Epithelial cell of prostate (primary cell): ENCODE data around the gene TNIK.
A peak's percentile ranks its signal among the peaks of the same experiment; 100 is the strongest.

Source experiments
- DNase-seq: peaks from one replicate; pipeline ENCODE4 v3.0.0-alpha.2; 2011; ENCODE audit warnings: low read depth, low spot score
- H3K27ac ChIP-seq: fragments of 450-650 bp; 2 replicates; pipeline ENCODE4 v1.5.1; 2017; ENCODE audit warnings: mild to moderate bottlenecking

Gene TNIK

DNA sequence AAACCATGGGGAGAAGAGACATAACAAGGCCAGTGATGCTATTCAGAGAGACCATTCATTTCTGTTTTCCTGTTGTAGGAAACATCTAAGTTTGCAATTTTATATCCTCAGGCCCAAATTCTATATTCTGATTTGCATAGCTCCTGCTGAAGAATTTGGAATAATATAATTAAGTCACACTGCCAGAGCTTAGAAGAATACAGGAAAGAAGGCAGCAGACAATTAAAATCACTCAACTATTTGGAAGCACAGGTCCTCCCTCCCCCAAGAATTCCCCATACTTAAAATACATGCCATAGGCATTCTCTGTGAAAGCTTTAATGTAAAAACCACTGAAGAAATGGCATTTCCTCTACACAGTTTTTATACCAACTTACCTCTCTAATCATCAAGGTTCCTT is 366.7 kb downstream of the TNIK start:
- DNase-seq = no peak
- no peak overlapping the region for H3K27ac ChIP-seq

DNA sequence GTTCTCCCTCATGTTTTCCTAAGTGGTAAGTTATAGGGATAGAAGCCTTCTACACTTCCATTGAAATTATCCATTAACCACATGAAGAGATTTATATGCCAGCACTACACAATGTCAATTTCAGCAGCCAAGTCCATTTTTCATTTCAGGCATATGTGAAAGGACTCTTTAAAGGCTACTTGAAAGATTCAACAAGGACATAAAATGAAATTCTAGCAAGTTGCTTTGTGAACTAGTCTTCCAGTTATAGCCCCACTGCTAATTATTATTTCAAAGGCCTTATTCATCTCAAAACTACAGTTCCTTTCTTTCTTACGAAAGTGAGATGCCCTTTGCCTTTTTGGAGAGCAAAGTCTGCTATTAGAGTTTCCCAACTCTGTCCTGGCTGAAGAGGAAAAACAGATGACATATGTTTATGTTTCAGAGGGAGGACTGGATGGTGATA is 367.7 kb downstream of the TNIK start:
- no peak for DNase-seq

DNA sequence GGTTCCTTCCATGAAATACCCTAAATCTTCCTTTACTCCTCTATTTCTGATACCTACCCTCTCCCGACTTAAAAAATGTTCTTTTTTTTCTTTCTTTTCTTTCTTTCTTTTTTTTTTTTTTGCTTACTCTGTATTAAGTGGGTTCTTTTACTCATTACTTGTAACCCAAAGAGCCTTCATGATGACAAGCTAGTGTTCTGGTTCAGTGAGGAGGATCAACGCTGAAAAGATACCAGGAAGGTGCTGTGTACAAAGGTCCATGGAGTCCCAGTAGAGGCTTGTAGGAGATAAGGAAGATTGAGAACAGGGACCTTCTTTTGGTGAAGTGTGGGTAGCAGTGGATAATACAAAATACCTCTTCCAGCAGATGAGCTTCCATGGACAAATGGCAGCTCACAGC is 369.9 kb downstream of the TNIK start:
- DNase-seq = no peak
- no peak overlapping the region for H3K27ac ChIP-seq

More for the DNA sequence above, 367.7 kb downstream of the TNIK start:
- no peak overlapping the region for H3K27ac ChIP-seq

DNA sequence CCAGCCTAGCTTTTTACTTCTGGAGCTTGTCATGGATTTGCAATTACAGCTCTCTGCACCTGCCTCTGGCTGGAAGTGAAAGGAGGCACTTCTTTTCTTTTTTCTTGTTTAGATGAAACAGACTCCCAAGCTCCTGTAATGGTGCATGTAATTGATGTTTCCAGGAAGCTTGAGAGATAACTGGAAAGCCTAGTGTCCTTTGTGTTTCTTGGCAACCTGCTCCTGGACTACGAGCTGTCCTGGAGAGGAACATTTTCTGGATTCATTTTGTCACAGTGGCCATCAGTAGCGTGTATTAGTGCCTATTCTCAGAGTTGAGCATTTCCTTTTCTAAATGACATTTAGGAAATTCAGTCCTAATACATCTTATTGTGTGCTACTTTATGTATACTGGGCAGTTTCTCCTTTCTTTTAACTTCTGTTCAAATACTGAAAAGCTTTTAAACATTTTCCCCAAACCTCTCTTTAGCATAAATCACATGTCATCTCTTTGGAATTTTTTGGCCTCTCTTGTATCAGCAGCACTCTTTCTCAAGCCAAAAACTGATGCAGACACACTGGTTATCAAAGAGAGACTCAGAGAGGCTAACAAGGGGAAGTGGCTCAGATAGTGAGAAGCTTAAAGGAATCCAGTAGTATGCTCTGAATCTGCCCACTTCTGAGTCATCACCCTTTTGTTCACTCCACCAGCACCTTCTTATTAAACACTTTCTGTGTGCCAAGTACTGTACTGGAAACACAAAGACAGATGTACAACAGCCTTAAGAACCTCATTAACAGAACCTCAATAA is 371.0 kb downstream of the TNIK start:
- H3K27ac ChIP-seq = no peak overlapping the region
- DNase-seq = peak; percentile 34

DNA sequence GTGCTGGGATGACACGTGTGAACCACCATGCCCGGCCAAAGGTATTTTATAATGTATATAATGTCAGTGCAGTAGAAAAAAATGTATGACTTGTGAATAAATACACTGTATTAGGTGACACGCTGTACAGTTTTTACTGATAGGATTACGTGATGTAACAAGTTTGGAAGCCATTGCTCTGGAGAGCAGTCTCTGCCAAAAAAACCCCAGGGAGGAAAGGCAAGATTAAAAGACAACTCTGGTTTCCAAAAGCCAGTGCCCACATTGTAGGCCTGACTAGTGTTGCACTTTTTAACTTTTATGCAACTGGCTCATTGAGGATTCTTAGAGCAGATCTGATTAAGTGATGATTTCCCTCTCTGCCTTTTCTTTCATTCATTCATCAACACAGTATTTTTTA is 371.7 kb downstream of the TNIK start:
- H3K27ac ChIP-seq = no peak overlapping the region
- no peak for DNase-seq

DNA sequence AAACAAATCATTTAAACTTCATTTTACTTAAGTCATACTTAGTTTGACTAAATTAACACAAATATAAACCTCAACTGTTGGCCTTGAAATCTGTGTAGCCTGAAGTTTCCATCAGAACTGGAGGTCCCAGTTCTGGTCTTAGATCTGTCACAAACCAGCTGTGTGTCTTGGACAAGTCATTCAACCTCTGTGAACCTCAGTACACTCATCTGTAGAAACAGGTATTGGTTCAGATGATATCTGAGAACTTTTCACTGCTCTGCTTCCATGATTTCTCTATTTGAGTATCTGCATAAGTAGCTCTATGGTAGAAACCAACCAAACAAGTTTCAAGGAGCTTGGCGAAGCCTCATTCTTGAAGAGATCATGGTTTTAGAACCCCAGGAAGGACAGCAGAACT is 373.3 kb downstream of the TNIK start:
- DNase-seq = no peak
- no peak overlapping the region for H3K27ac ChIP-seq

DNA sequence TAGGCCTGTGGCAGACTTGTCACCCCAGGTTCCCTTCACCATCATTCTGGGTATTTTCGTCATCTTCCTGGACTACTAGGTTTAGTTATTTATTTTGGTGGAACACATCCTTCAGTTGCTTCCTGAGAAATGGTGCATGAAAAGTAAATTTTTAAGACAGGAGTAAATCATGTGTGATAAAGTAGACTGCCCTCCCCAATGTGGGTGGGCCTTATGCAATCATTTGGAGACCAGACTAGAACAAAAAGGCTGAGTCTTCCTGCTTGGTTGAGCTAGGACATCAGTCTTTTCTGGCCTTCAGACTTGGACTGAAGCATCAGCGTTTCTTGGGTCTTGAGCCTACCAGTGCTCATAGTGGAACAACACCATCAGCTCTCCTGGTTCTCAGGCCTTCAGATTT is 382.9 kb downstream of the TNIK start:
- no peak overlapping the region for H3K27ac ChIP-seq
- DNase-seq = no peak

DNA sequence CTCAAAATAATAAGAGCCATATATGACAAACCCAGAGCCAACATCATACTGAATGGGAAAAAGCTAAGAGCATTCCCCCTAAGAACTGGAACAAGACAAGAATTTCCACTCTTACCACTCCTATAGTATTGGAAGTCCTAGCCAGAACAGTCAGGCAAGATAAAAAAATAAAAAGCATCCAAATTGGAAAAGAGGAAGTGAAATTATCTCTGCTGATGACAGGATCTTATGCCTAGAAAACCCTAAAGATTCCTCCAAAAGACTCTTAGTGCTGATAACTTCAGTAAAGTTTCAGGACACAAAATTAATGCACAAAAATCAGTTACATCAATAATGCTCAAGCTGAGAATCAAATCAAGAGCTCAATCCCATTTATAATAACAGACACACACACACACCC is 387.8 kb downstream of the TNIK start:
- DNase-seq = no peak
- no peak overlapping the region for H3K27ac ChIP-seq

DNA sequence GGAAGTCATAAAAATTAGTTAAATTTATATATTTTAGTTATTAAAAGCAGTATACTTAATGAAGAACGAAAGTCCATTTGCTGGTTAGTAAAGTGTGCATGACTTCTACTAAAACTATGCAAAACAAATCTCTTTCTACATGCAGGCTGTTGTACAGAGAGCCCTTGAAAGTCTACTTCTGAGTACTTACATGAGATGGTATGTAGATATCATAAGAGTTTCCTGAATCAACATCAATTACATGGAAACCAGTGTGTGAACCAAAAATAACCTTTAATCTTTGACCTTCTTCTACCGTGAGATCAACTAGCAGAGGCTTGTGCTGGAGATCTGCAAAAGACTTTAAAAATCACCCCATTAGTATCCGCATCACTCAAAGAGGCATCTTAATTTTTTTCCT is 391.5 kb downstream of the TNIK start:
- DNase-seq = no peak
- no peak overlapping the region for H3K27ac ChIP-seq

DNA sequence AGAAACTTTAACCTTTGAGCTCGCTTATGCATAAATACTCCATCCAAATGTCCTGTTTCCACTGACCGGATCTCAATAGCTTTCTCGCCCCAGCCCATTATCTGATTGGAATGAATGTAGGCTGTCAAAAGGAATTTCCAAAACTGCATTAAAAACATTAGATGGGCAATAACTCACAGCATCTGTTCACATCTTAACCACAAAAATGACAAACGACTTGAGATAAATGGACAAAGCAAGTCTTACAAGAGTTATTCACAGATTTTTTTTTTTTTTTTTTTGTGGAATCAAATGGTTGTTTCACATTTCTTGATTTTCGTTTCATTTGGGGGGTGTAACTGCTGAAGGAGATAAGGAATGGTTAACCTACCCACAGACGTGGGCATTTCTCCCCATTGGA is 394.0 kb downstream of the TNIK start:
- H3K27ac ChIP-seq = no peak overlapping the region
- DNase-seq = no peak

DNA sequence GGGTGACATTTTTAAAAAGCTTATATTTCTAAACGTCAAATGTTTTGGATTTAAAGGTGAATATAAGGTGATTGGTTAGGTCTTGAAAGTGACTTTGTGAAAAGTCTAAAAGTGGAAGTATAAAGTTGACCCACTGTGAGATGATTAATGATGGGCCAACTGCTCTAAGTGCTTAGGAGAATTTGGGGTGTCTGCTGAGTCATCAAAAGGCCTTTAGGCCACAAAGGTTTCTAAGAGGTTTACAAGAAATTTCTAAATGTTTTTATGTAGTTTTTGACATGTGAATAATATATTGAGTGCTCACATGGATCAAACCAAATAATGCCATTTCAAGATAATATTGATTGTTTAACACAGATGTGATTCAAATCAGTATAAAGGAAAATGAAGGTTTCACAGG is 394.5 kb downstream of the TNIK start:
- H3K27ac ChIP-seq = no peak overlapping the region
- DNase-seq = no peak

DNA sequence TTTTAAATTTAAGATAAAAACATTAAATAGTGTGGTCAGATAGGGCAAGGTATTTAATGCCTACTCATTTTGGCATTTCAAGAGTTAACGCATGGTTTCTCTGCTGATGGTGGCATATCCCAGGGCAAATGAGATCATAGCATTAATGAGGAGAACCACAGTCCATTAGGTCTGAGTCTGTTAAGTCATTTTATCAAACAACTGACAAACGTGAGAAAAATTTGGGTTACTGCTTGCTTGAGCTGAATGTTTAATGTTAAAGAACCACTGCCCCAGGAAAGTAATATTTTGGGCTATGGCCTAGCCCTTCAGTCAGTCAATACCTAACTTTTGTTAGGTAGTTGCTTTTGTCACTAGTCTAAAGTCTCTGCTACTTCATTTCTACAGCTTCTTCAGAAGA is 395.7 kb downstream of the TNIK start:
- no peak overlapping the region for H3K27ac ChIP-seq
- DNase-seq = no peak

DNA sequence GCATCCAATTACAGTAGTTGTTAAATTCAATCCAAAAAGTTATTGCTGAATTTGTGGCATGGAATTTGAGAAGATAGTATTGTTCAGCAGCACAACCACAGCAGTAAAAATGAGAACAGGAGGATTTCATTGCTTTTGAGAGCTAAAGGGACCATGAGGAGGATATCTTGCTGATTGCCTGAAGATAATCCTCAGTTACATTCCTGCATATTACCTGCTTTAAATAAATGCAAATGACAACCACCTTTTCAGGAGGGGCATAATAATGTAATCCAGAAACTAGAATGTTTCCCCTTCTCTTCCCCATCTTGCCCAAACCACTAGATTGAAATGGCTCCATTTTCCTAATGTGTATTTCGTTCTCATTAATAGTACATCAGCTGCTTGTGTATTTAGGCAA is 398.5 kb downstream of the TNIK start:
- no peak for DNase-seq
- H3K27ac ChIP-seq = no peak overlapping the region

DNA sequence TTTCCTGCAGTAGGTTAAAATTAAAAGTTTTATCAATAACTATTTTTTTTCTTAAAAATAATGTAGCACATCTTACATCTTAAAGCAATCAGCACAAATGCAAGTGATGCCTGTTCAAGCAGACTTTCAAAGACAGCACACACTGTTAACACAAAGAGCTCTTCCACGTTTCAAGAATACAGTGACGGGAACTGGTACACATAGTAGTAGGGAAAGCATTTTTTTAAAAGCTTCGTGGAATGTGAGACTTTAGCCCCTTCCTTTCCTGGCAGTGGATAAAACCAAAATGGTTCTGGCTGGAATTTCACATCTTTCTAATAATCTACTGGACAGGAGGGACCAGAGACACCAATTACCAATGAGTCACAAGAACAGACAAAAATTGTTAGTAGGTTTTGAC is 400.2 kb downstream of the TNIK start:
- no peak overlapping the region for H3K27ac ChIP-seq
- no peak for DNase-seq

DNA sequence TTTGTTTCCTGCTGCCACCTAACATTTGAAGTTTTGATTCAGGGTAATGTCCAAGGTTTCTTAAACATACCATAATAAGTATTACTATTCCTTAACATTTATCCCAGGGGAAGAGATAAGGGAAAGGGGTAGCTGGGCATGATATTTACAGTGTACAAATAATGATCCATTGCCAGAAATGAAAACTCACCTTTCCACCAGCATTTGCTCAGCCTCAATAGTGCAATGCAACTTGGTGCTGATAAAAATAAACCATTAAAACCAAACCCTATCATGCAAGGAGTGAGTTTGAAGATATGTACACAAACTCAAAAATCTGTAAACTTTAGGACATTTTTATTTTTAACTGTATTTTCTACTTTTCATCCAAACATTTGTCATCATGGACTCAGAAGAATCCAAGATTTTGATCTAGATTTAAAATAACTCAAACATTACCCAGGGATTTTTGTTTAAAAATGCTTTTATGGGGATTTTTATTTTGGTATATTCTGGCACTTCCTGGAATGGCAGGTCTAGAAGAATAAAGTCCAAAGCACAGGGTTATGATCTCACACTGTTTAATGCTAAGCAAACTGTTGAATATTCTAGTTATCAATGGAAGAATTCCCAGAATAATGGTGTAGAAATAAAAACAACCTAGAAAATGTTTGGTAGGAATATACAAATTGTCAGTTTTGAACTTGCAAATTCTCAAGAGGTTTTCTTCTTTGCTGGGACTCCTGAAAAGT is 401.2 kb downstream of the TNIK start:
- no peak for DNase-seq
- no peak overlapping the region for H3K27ac ChIP-seq

DNA sequence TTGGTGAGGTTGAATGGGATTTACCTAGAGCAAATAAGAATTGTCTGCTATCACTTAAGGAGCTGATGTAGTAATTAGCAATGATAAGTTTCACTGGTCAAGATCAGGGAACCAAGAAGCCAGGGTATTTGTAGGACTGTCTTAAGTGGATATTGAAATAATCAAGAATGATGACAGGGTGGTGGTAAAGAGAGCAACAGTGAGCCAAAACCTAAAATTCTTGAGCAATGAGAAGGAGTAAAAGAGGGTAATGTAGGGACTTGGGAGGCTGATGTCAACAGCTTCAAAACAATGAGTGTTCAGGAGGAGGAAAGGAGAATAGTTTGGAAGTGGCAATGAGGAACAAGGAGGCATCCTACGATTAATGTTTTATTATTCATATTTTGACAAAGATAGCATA is 402.1 kb downstream of the TNIK start:
- no peak overlapping the region for H3K27ac ChIP-seq
- no peak for DNase-seq

DNA sequence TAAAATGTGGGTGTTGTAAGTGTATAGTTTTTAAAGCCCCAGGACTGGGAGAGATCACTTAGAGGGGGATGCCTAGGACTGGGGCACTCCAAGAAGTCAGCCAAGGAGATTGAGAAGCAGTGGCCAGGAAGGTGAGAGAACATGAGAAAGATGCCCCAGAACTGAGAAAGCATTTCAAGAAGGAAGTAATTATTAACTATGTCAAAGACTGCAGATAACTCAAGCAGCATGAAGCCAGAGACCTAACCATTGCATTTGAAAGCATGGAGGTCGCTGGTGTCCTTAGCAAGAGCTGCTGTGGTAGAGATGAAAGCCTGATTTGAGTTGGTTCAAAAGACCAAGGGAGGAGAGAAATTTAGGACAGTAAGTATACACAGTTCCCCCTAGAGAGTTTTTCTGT is 403.1 kb downstream of the TNIK start:
- no peak overlapping the region for H3K27ac ChIP-seq
- DNase-seq = no peak

DNA sequence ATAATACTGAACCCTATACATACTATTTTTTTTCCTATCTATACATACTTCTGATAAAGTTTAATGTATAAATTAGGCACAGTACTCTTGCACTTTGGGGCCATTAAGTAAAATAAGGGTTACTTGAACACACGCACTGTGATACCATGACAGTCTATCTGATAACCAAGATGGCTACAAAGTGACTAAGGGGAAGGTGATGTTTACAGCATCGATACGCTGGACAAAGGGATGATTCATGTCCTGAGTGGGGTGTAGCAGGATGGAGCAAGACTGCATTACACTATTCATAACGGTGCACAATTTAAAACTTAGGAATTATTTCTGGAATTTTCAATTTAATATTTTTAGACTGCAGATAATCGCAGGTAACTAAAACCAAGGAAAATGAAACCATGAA is 403.7 kb downstream of the TNIK start:
- H3K27ac ChIP-seq = peak overlapping the region; percentile 60
- no peak for DNase-seq

DNA sequence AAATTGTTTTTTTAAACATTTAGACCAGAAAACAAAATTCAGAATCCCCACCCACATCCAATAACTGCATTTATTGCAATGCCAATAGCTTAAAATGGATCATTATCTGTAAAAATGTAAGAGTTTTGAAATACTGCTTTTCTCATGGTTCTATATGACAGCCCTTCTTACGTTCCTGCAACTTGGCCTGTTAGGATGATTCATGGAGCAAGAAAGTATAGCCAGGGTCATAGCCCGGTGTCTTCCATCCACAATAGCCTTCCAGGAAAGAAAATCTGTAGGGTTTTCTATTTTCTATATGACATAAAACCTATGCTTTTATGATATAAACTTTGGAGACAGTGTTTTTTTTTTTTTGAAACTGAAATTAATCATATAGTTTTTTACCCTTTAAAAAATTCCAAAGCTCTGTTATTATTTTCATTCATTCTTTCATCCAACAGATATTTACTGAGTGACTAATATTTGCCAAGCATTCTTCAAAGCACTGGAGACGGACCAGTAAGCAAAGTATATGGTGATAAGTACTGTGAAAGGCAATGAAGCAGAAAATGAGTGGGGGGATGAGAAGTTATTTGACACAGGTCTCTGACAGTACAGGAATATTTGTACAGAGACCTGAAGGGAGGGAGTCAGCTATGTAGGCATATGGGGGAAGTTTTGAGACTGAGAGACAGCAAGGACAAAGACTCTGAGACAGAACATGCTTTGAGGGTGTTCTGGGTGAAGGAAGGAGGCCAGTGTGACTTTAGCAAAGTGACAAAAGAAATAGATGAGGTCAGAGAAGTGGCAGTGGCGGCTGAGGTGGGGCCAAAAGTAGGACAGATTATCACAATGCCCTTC is 404.6 kb downstream of the TNIK start:
- H3K27ac ChIP-seq = peak overlapping the region; percentile 60
- no peak for DNase-seq

DNA sequence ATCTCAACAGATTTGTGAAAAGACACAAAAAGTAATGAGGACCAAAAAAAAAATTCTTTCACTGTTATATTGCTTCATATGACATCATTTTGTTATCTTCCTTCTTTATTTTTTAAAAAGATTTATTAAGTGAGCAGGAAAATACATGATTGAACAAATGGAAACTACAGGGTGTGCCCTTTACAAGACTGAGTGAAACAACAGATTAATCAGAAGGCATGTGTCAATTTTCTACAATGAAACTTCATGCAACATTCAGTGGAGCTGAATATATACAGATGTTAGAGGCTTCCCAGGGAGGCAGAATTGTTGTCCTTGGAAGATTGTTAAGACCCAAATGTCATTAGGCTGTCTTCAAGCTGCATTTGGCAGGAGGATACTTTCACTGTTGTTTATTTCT is 405.3 kb downstream of the TNIK start:
- DNase-seq = no peak
- H3K27ac ChIP-seq = peak overlapping the region; percentile 60

DNA sequence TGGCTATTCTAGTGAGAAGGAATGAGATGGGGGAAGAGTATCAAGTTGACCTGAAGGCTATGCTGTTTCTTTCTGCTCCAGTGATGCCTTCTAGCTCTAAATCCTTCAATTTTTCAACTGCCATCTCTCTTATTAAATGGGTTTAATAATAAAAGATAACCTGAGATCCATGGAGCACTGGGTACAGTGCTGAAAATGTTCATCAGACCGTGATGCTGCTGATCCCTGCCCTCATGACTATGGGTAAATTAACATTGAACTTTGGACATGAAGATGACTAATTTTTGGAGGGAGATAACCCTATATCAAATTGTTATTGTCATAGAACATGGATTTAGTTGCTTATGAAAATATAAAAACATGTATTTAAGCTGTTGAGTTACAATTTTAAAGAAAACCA is 406.0 kb downstream of the TNIK start:
- peak overlapping the region; percentile 60 for H3K27ac ChIP-seq
- no peak for DNase-seq
